Measurements from ENCODE around the gene SLC7A4.

- TF ChIP-seq CTCF (IDR thresholded peaks at IDR 0.05; ENCODE audit: insufficient read depth, low read depth, low read length) (no peak), EZH2 (IDR thresholded peaks at IDR 0.05; ENCODE audit: insufficient read depth, low read length) (no peak)
These were observed 46.6 kb upstream of the SLC7A4 start for GRCh38 chr22:21078916-21079315.

Data from astrocyte (in vitro differentiated cells and primary cell).